HCT116 (cell line): Measurements from ENCODE around the gene PCNT. TPM values are rescaled to one million over a fixed set of nuclear protein-coding genes. Genes with fewer than 3 reads are reported as not detected.
"Not testable (repeated sequence)": the region's sequence is repeated elsewhere in the genome, so short reads cannot be mapped to it uniquely, and the experiment has no call there.

Experiments
- ATAC-seq: fragments of 200-7000 bp; cut with Tn5 transposase; 2 replicates; pipeline ENCODE4 v1.9.1; 2020; ENCODE audit warnings: mild to moderate bottlenecking, moderate library complexity
- BruUV-seq: library from RNA; stranded (reverse); fragments of 400-500 nt; replicated peaks from 2 replicates; lab custom pipeline; 2021; lab: Mats Ljungman, UMichigan
- CTCF ChIA-PET: fragments of 300-600 bp; sonication (Branson Sonifier 250); formaldehyde crosslinking; loops from one replicate; lab custom pipeline; 2021; ENCODE audit warnings: antibody characterized with exemption; lab: Charles Lee
- POLR2A ChIA-PET: fragments of 300-600, 350-600 bp; sonication (Branson Sonifier 250); formaldehyde crosslinking; loops from one replicate; lab custom pipeline; 2021; ENCODE audit warnings: antibody characterized with exemption; lab: Charles Lee
- RAD21 ChIA-PET, 2 experiments: fragments of 300-600 bp; sonication (Branson Sonifier 250); formaldehyde crosslinking; loops; one replicate each; lab custom pipeline; 2023; ENCODE audit warnings: low total read pairs in 2 of 2; ENCODE audit not compliant: uncharacterized antibody in 2 of 2, unreplicated experiment in 2 of 2, low non-redundant PET in 1 of 2; lab: Charles Lee
- DNase-seq: peaks from one replicate; pipeline ENCODE4 v3.0.0-alpha.2; 2010; ENCODE audit warnings: low read depth, low spot score
- H2AFZ ChIP-seq: fragments of 200-600 bp; shearing (Covaris generic), sonication (generic); 2 replicates; pipeline ENCODE4 v1.6.1; 2017; ENCODE audit warnings: low read depth, mixed run types, mixed read lengths, antibody characterized with exemption, low read length; ENCODE audit not compliant: poor library complexity, severe bottlenecking
- H3K27ac ChIP-seq: 2 replicates; pipeline ENCODE4 v1.5.1; 2012; ENCODE audit warnings: low read depth, low read length
- H3K27me3 ChIP-seq: fragments of 200-600 bp; sonication (generic); 2 replicates; pipeline ENCODE4 v1.6.1; 2016; ENCODE audit warnings: mixed run types, low read length, mixed read lengths; ENCODE audit not compliant: insufficient read depth
- H3K36me3 ChIP-seq, 2 experiments: fragments of 200-500 bp in 1 of 2; fragments of 200-600 bp in 1 of 2; sonication (Bioruptor generic) in 1 of 2; sonication (generic) in 1 of 2; 2 replicates each; pipeline versions ENCODE4 v1.5.1 to v1.6.1; 2014 to 2016; ENCODE audit warnings: low read length in 2 of 2, inconsistent platforms in 1 of 2, mixed read lengths in 1 of 2, mixed run types in 1 of 2; ENCODE audit not compliant: insufficient read depth in 2 of 2, control insufficient read depth in 1 of 2
- H3K4me1 ChIP-seq, 2 experiments: fragments of 200-600 bp in 1 of 2; sonication (generic) in 1 of 2; 2 replicates each; pipeline versions ENCODE4 v1.5.1 to v1.6.1; 2012 to 2017; ENCODE audit warnings: low read length in 2 of 2, inconsistent platforms in 1 of 2, mild to moderate bottlenecking in 1 of 2, mixed read lengths in 1 of 2, mixed run types in 1 of 2, moderate library complexity in 1 of 2; ENCODE audit not compliant: insufficient read depth in 2 of 2, control insufficient read depth in 1 of 2
- H3K4me2 ChIP-seq: fragments of 200-600 bp; sonication (generic); 2 replicates; pipeline ENCODE4 v1.6.1; 2017; ENCODE audit warnings: mixed run types, low read length, mixed read lengths
- H3K4me3 ChIP-seq, 2 experiments: fragments of 200-600 bp in 1 of 2; sonication (generic) in 1 of 2; replicated peaks in 1 of 2; 2 replicates each; pipeline ENCODE4 v1.5.1; 2011 to 2016; ENCODE audit warnings: low read length in 2 of 2, control low read depth in 1 of 2, low read depth in 1 of 2, mild to moderate bottlenecking in 1 of 2, mixed read lengths in 1 of 2, mixed run types in 1 of 2
- H3K79me2 ChIP-seq: fragments of 200-600 bp; sonication (generic); 2 replicates; pipeline ENCODE4 v1.6.1; 2017; ENCODE audit warnings: mild to moderate bottlenecking, mixed run types, low read length, moderate library complexity, mixed read lengths; ENCODE audit not compliant: insufficient read depth
- H3K9ac ChIP-seq: fragments of 200-600 bp; sonication (generic); 2 replicates; pipeline ENCODE4 v1.6.1; 2016; ENCODE audit warnings: low read length, mixed read lengths
- H3K9me2 ChIP-seq: fragments of 200-600 bp; sonication (generic), shearing (Covaris generic); 2 replicates; pipeline ENCODE4 v1.6.1; 2017; ENCODE audit warnings: mixed run types, mild to moderate bottlenecking, moderate library complexity; ENCODE audit not compliant: insufficient read depth
- H3K9me3 ChIP-seq, 2 experiments: fragments of 200-500 bp in 1 of 2; fragments of 200-600 bp in 1 of 2; sonication (Bioruptor generic) in 1 of 2; sonication (generic) in 1 of 2; 2 replicates each; pipeline ENCODE4 v1.6.1; 2014 to 2017; ENCODE audit warnings: low read length in 2 of 2, mixed read lengths in 2 of 2, inconsistent platforms in 1 of 2, low read depth in 1 of 2, mild to moderate bottlenecking in 1 of 2, mixed run types in 1 of 2, moderate library complexity in 1 of 2; ENCODE audit not compliant: control insufficient read depth in 1 of 2, insufficient read depth in 1 of 2
- H4K20me1 ChIP-seq: fragments of 200-600 bp; sonication (generic), shearing (Covaris generic); 2 replicates; pipeline ENCODE4 v1.6.1; 2017; ENCODE audit warnings: mixed run types, mild to moderate bottlenecking, moderate library complexity; ENCODE audit not compliant: insufficient read depth
- CTCF ChIP-seq, 3 experiments: fragments of 200-600 bp in 1 of 3; sonication (generic) in 1 of 3; IDR thresholded peaks in 2 of 3; conservative IDR thresholded peaks in 1 of 3; 2 replicates each; pipeline ENCODE4 v1.5.1; 2012 to 2017; ENCODE audit warnings: low read depth in 2 of 3, low read length in 2 of 3, antibody characterized with exemption in 1 of 3, borderline replicate concordance in 1 of 3, control low read depth in 1 of 3, mild to moderate bottlenecking in 1 of 3, mixed read lengths in 1 of 3, mixed run types in 1 of 3, moderate library complexity in 1 of 3; ENCODE audit not compliant: insufficient read depth in 1 of 3
- EGR1 ChIP-seq: IDR thresholded peaks from 2 replicates; pipeline ENCODE4 v1.6.1; 2012; ENCODE audit warnings: low read depth
- EZH2 ChIP-seq: fragments of 200-600 bp; sonication (generic); IDR thresholded peaks from 2 replicates; pipeline ENCODE4 v1.6.1; 2017; ENCODE audit warnings: antibody characterized with exemption, mixed run types
- SIN3A ChIP-seq: IDR thresholded peaks from 2 replicates; pipeline ENCODE4 v1.6.1; 2012; ENCODE audit warnings: low read depth
- TCF7L2 ChIP-seq: IDR thresholded peaks from 2 replicates; pipeline ENCODE4 v1.7.0; 2011; ENCODE audit warnings: borderline replicate concordance, inconsistent platforms; ENCODE audit not compliant: insufficient read depth, insufficient read length; ENCODE audit errors: extremely low read depth
- YY1 ChIP-seq: IDR thresholded peaks from 2 replicates; pipeline ENCODE4 v1.6.1; 2011; ENCODE audit warnings: low read length, low read depth, moderate library complexity, mild to moderate bottlenecking; ENCODE audit not compliant: insufficient replicate concordance; ENCODE audit errors: extremely low read depth
- ZFX ChIP-seq: fragments of 450-650 bp; IDR thresholded peaks from 2 replicates; pipeline ENCODE4 v1.6.1; 2017
- ZNF274 ChIP-seq: fragments of 200-500 bp; sonication (Bioruptor generic); IDR thresholded peaks from 2 replicates; pipeline ENCODE4 v1.6.1; 2014; ENCODE audit warnings: mild to moderate bottlenecking, low read depth, low read length, inconsistent platforms
- intact Hi-C: fragments of 100-400 bp; cut with micrococcal nuclease; formaldehyde crosslinking; loops from 2 replicates; pipeline ENCODE4 v1.10.0; 2022
- total RNA-seq: library from RNA; stranded (reverse); gene quantifications from one replicate; pipeline ENCODE4 v1.2.1, GENCODE V29; 2021; ENCODE audit not compliant: unreplicated experiment

Gene PCNT
- total RNA-seq, 1 experiment from 2014 or later = 43.6 TPM

- ChIA-PET RAD21 (no interaction called here), CTCF (no interaction called here), POLR2A (no interaction called here)
- Histone ChIP-seq H3K4me3 (no peak overlapping the region), H3K9me2 (no peaks in the 10 kb centered on the region), H4K20me1 (no peaks in the 10 kb centered on the region), H3K9me3 (no peaks in the 10 kb centered on the region), H3K4me1 (no peaks in the 10 kb centered on the region), H2AFZ (no peak overlapping the region), H3K4me2 (no peak overlapping the region), H3K27ac (no peak overlapping the region), H3K27me3 (no peaks in the 10 kb centered on the region), H3K79me2 (no peaks in the 10 kb centered on the region), H3K36me3 (peaks cover 16 to 22% of the 10 kb centered on the region in 2 experiments), H3K9ac (no peak overlapping the region)
- BruUV-seq = no TSS peak
- TF ChIP-seq EGR1 (no peak), TCF7L2 (no peak), ZFX (no peak), EZH2 (no peak), YY1 (no peak), ZNF274 (no peak)
- DNase-seq (no peak), ATAC-seq (no peak)
- intact Hi-C loops = no loop called here
These were observed 77.4 kb downstream of the PCNT start for GRCh38 chr21:46401186-46401910.

GRCh38 chr21:46402421-46402820 is 78.5 kb downstream of the PCNT start:
- RAD21 ChIA-PET = no interaction called here
- no peaks in the 10 kb centered on the region for H4K20me1 ChIP-seq
- no peak overlapping the region for H2AFZ ChIP-seq
- CTCF ChIA-PET = no interaction called here
- no peak overlapping the region for H3K4me2 ChIP-seq
- ATAC-seq (no peak), DNase-seq (no peak)
- no peak overlapping the region for H3K27ac ChIP-seq
- H3K27me3 ChIP-seq = no peaks in the 10 kb centered on the region
- H3K9me3 ChIP-seq = no peaks in the 10 kb centered on the region
- no peaks in the 10 kb centered on the region for H3K79me2 ChIP-seq
- H3K4me3 ChIP-seq = no peak overlapping the region
- POLR2A ChIA-PET = no interaction called here
- peaks cover 15 to 18% of the 10 kb centered on the region in 2 experiments for H3K36me3 ChIP-seq
- BruUV-seq = no TSS peak
- no peaks in the 10 kb centered on the region for H3K4me1 ChIP-seq
- no peak for TF ChIP-seq YY1
- 0 out of 6 replicates have a peak, but pooled peaks of 1 of the 3 experiments have one; percentile 13 for TF ChIP-seq CTCF (IDR thresholded peaks at IDR 0.05 in 2 of 3, conservative IDR thresholded peaks at IDR 0.05 in 1 of 3; ENCODE audit: borderline replicate concordance in 1 of 3, insufficient read depth in 1 of 3, low read depth in 2 of 3, low read length in 2 of 3)
- TF ChIP-seq SIN3A = no peak
- H3K9me2 ChIP-seq = no peaks in the 10 kb centered on the region
- no peak overlapping the region for H3K9ac ChIP-seq
- intact Hi-C loops = no loop called here

GRCh38 chr21:46403234-46403811 is 79.4 kb downstream of the PCNT start:
- H4K20me1 ChIP-seq, H3K9ac ChIP-seq, H3K4me2 ChIP-seq, H3K9me3 ChIP-seq, H2AFZ ChIP-seq, ATAC-seq, H3K27ac ChIP-seq, H3K27me3 ChIP-seq, intact Hi-C loops, BruUV-seq, POLR2A ChIA-PET, H3K9me2 ChIP-seq, DNase-seq, CTCF ChIA-PET, RAD21 ChIA-PET, H3K79me2 ChIP-seq, H3K4me1 ChIP-seq, H3K4me3 ChIP-seq: not testable (repeated sequence)
- H3K36me3 ChIP-seq = peaks cover 12 to 13% of the 10 kb centered on the region in 2 experiments
